Inferior parietal cortex (tissue), 1 donor: ENCODE data around the gene MGAT3.

Source experiments
- DNase-seq: peaks from one replicate; pipeline ENCODE4 v3.0.0-alpha.2; 2016; ENCODE audit errors: extremely low spot score

The MGAT3 gene

GRCh38 chr22:39429186-39429585 is 27.6 kb upstream of the MGAT3 start:
- DNase-seq = no peak

GRCh38 chr22:39429916-39430575 is 26.8 kb upstream of the MGAT3 start:
- DNase-seq = no peak

- DNase-seq = no peak
These were observed 26.1 kb upstream of the MGAT3 start for GRCh38 chr22:39430576-39431150.

GRCh38 chr22:39431216-39431801 is 25.5 kb upstream of the MGAT3 start:
- DNase-seq = no peak

- DNase-seq = no peak
These were observed 25.0 kb upstream of the MGAT3 start for GRCh38 chr22:39431821-39432251.

GRCh38 chr22:39432361-39432811 is 24.4 kb upstream of the MGAT3 start:
- DNase-seq = no peak

- DNase-seq = no peak
These were observed 23.2 kb upstream of the MGAT3 start for GRCh38 chr22:39433476-39434242.

- peak; percentile 72 for DNase-seq
These were observed 22.6 kb upstream of the MGAT3 start for GRCh38 chr22:39434243-39434653.

- no peak for DNase-seq
These were observed 22.1 kb upstream of the MGAT3 start for GRCh38 chr22:39434721-39435120.

- DNase-seq = no peak
These were observed 21.2 kb upstream of the MGAT3 start for GRCh38 chr22:39435616-39436015.

GRCh38 chr22:39437791-39438704 is 18.8 kb upstream of the MGAT3 start:
- DNase-seq = no peak

- no peak for DNase-seq
These were observed 17.6 kb upstream of the MGAT3 start for GRCh38 chr22:39439170-39439569.

GRCh38 chr22:39443398-39443797 is 13.4 kb upstream of the MGAT3 start:
- DNase-seq = no peak

GRCh38 chr22:39444247-39444800 is 12.5 kb upstream of the MGAT3 start:
- no peak for DNase-seq

- no peak for DNase-seq
These were observed 11.8 kb upstream of the MGAT3 start for GRCh38 chr22:39444937-39445465.

GRCh38 chr22:39445678-39446077 is 11.1 kb upstream of the MGAT3 start:
- DNase-seq = no peak

- DNase-seq = no peak
These were observed 10.5 kb upstream of the MGAT3 start for GRCh38 chr22:39446239-39446721.

- no peak for DNase-seq
These were observed 8.4 kb upstream of the MGAT3 start for GRCh38 chr22:39448205-39449054.

GRCh38 chr22:39449708-39450107 is 7.1 kb upstream of the MGAT3 start:
- DNase-seq = no peak
